ENCODE measurements around the gene YTHDF1. TPM values are rescaled to one million over a fixed set of nuclear protein-coding genes. Genes with fewer than 3 reads are reported as not detected.

Gene YTHDF1
- polyA plus RNA-seq, 1 donor from 2014 or later, result 36.9 TPM

DNA sequence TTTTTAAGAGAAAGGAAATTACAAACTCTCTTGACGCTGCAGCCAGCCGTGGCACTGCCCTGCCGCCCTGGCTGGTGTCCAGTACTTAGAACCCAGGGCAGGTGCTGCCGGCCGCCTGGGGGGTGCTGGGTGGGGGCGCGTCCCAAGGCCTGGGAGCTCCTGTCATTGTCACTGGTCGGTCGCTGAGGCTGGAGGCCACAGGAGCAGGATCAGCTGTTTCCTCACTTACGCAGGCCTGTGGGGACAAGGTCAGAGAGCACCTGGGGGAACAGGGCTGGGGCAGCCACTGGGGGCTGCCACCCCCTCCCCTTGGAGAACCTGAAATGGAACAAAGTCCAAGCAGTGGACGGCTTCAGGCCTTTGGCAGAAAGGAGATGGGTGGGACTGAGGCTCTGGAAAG lies 25.3 kb upstream of the YTHDF1 start:
- no peaks in the 10 kb centered on the region for H4K20me1 ChIP-seq (ENCODE audit: insufficient read depth)
- H3K4me3 ChIP-seq (ENCODE audit: low read length), result no peak overlapping the region
- H3K4me2 ChIP-seq (ENCODE audit: low read length), result no peak overlapping the region
- no peak overlapping the region for H3K9ac ChIP-seq (ENCODE audit: low read length)
- H3K79me2 ChIP-seq (replicated peaks; ENCODE audit: insufficient read depth, low read length), result no peaks in the 10 kb centered on the region
- TF ChIP-seq, protein P1, sequence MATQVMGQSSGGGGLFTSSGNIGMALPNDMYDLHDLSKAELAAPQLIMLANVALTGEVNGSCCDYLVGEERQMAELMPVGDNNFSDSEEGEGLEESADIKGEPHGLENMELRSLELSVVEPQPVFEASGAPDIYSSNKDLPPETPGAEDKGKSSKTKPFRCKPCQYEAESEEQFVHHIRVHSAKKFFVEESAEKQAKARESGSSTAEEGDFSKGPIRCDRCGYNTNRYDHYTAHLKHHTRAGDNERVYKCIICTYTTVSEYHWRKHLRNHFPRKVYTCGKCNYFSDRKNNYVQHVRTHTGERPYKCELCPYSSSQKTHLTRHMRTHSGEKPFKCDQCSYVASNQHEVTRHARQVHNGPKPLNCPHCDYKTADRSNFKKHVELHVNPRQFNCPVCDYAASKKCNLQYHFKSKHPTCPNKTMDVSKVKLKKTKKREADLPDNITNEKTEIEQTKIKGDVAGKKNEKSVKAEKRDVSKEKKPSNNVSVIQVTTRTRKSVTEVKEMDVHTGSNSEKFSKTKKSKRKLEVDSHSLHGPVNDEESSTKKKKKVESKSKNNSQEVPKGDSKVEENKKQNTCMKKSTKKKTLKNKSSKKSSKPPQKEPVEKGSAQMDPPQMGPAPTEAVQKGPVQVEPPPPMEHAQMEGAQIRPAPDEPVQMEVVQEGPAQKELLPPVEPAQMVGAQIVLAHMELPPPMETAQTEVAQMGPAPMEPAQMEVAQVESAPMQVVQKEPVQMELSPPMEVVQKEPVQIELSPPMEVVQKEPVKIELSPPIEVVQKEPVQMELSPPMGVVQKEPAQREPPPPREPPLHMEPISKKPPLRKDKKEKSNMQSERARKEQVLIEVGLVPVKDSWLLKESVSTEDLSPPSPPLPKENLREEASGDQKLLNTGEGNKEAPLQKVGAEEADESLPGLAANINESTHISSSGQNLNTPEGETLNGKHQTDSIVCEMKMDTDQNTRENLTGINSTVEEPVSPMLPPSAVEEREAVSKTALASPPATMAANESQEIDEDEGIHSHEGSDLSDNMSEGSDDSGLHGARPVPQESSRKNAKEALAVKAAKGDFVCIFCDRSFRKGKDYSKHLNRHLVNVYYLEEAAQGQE (IDR thresholded peaks at IDR 0.05; ENCODE audit: borderline replicate concordance), result no peak
- TF ChIP-seq, protein P2, sequence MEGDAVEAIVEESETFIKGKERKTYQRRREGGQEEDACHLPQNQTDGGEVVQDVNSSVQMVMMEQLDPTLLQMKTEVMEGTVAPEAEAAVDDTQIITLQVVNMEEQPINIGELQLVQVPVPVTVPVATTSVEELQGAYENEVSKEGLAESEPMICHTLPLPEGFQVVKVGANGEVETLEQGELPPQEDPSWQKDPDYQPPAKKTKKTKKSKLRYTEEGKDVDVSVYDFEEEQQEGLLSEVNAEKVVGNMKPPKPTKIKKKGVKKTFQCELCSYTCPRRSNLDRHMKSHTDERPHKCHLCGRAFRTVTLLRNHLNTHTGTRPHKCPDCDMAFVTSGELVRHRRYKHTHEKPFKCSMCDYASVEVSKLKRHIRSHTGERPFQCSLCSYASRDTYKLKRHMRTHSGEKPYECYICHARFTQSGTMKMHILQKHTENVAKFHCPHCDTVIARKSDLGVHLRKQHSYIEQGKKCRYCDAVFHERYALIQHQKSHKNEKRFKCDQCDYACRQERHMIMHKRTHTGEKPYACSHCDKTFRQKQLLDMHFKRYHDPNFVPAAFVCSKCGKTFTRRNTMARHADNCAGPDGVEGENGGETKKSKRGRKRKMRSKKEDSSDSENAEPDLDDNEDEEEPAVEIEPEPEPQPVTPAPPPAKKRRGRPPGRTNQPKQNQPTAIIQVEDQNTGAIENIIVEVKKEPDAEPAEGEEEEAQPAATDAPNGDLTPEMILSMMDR (IDR thresholded peaks at IDR 0.05; ENCODE audit: poor library complexity, severe bottlenecking), result no peak
- no peak for TF ChIP-seq SMC3 (conservative IDR thresholded peaks at IDR 0.05; ENCODE audit: poor library complexity)
- TF ChIP-seq RAD21 (conservative IDR thresholded peaks at IDR 0.05), result no peak
- no peak for TF ChIP-seq EZH2 (IDR thresholded peaks at IDR 0.05; ENCODE audit: borderline replicate concordance, insufficient read depth, low read length, poor library complexity, severe bottlenecking)
- no peak for TF ChIP-seq TAF1 (IDR thresholded peaks at IDR 0.05; ENCODE audit: low read depth)
- TF ChIP-seq POLR2AphosphoS5 (IDR thresholded peaks at IDR 0.05), result no peak
- no peak for TF ChIP-seq EP300 (conservative IDR thresholded peaks at IDR 0.05; ENCODE audit: poor library complexity, severe bottlenecking)
- no peak for TF ChIP-seq MXI1 (conservative IDR thresholded peaks at IDR 0.05; ENCODE audit: poor library complexity, severe bottlenecking)
- H2AFZ ChIP-seq (ENCODE audit: low read depth, low read length), result no peak overlapping the region
- no peaks in the 10 kb centered on the region for H3K36me3 ChIP-seq (ENCODE audit: insufficient read depth, low read length)
- no peaks in the 10 kb centered on the region for H3K9me2 ChIP-seq (ENCODE audit: insufficient read depth, low read length)
- H3K27ac ChIP-seq (ENCODE audit: low read length), result no peak overlapping the region
- H3K9me3 ChIP-seq (ENCODE audit: low read length), result no peaks in the 10 kb centered on the region
- no peaks in the 10 kb centered on the region for H3F3A ChIP-seq (ENCODE audit: insufficient read depth, low read length, poor library complexity, severe bottlenecking)
- H3K27me3 ChIP-seq (ENCODE audit: insufficient read depth, low read depth, low read length), result no peaks in the 10 kb centered on the region

DNA sequence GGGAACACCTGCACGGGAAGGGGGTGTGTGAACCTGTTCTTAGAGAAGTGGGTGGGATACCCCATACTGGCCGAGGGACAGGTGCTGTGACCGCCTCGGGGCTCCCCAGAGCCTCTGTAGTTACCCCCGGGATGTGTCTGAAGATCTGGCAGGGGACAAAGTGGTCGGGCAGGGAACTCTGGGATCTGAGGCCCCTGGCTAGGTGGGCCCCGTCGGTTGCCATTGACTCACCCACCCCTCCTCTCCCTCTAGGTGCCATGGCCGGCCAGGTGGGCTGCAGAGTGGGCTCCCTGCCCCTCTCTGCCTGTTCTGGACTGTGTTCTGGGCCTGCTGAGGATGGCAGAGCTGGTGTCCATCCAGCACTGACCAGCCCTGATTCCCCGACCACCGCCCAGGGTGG lies 24.1 kb upstream of the YTHDF1 start:
- Histone ChIP-seq H3K36me3 (ENCODE audit: insufficient read depth, low read length) (no peaks in the 10 kb centered on the region), H3K4me3 (ENCODE audit: low read length) (no peak overlapping the region), H3K9me3 (ENCODE audit: low read length) (no peaks in the 10 kb centered on the region), H3K9ac (ENCODE audit: low read length) (no peak overlapping the region), H3K4me2 (ENCODE audit: low read length) (no peak overlapping the region), H3F3A (ENCODE audit: insufficient read depth, low read length, poor library complexity, severe bottlenecking) (no peaks in the 10 kb centered on the region), H3K9me2 (ENCODE audit: insufficient read depth, low read length) (no peaks in the 10 kb centered on the region), H3K27ac (ENCODE audit: low read length) (no peak overlapping the region), H3K79me2 (replicated peaks; ENCODE audit: insufficient read depth, low read length) (no peaks in the 10 kb centered on the region), H4K20me1 (ENCODE audit: insufficient read depth) (no peaks in the 10 kb centered on the region), H3K27me3 (ENCODE audit: insufficient read depth, low read depth, low read length) (no peaks in the 10 kb centered on the region), H2AFZ (ENCODE audit: low read depth, low read length) (no peak overlapping the region)
- TF ChIP-seq EZH2 (IDR thresholded peaks at IDR 0.05; ENCODE audit: borderline replicate concordance, insufficient read depth, low read length, poor library complexity, severe bottlenecking) (no peak), SMC3 (conservative IDR thresholded peaks at IDR 0.05; ENCODE audit: poor library complexity) (no peak), EP300 (conservative IDR thresholded peaks at IDR 0.05; ENCODE audit: poor library complexity, severe bottlenecking) (no peak), RAD21 (conservative IDR thresholded peaks at IDR 0.05) (no peak), TAF1 (IDR thresholded peaks at IDR 0.05; ENCODE audit: low read depth) (no peak), POLR2AphosphoS5 (IDR thresholded peaks at IDR 0.05) (no peak), MXI1 (conservative IDR thresholded peaks at IDR 0.05; ENCODE audit: poor library complexity, severe bottlenecking) (no peak)
- TF ChIP-seq, protein P2 (IDR thresholded peaks at IDR 0.05; ENCODE audit: poor library complexity, severe bottlenecking), result no peak

Data from neural cell (in vitro differentiated cells).